HepG2 (cell line): Measurements from ENCODE around the gene RTP2. TPM values are rescaled to one million over a fixed set of nuclear protein-coding genes. Genes with fewer than 3 reads are reported as not detected.

Source experiments
- AGO1 ChIP-seq: fragments of 200-400 bp; formaldehyde crosslinking; IDR thresholded peaks from 2 replicates; pipeline ENCODE4 v1.6.1; 2017; ENCODE audit warnings: mild to moderate bottlenecking, low read depth, low read length, moderate library complexity; ENCODE audit not compliant: poor library complexity, severe bottlenecking
- AGO2 ChIP-seq: fragments of 200-400 bp; formaldehyde crosslinking; optimal IDR thresholded peaks from 2 replicates; pipeline ENCODE3; 2017; ENCODE audit warnings: mild to moderate bottlenecking, low read depth, low read length, moderate library complexity
- CAMTA2 ChIP-seq: sonication (generic); formaldehyde crosslinking; IDR thresholded peaks from 2 replicates; pipeline ENCODE4 v1.4.0; 2020; ENCODE audit warnings: mild to moderate bottlenecking, missing genetic modification reagents, borderline replicate concordance
- CCDC6 ChIP-seq: sonication (generic); formaldehyde crosslinking; IDR thresholded peaks from 2 replicates; pipeline ENCODE4 v1.8.1; 2022; ENCODE audit warnings: mild to moderate bottlenecking, missing genetic modification reagents, moderate library complexity
- FOXA3 ChIP-seq: IDR thresholded peaks from 2 replicates; pipeline ENCODE4 v1.6.1; 2016; ENCODE audit warnings: missing genetic modification reagents, missing compliant biosample characterization
- GPBP1L1 ChIP-seq: sonication (generic); formaldehyde crosslinking; IDR thresholded peaks from 2 replicates; pipeline ENCODE4 v1.5.0; 2020; ENCODE audit warnings: mild to moderate bottlenecking, missing genetic modification reagents
- IRF2 ChIP-seq: IDR thresholded peaks from 2 replicates; pipeline ENCODE4 v1.6.1; 2018; ENCODE audit warnings: missing genetic modification reagents, missing compliant biosample characterization
- ISL2 ChIP-seq: sonication (generic); formaldehyde crosslinking; IDR thresholded peaks from 2 replicates; pipeline ENCODE4 v1.5.0; 2020; ENCODE audit warnings: missing genetic modification reagents
- MAX ChIP-seq: IDR thresholded peaks from 2 replicates; pipeline ENCODE4 v1.6.1; 2012; ENCODE audit warnings: inconsistent platforms
- MED13 ChIP-seq: sonication (generic); formaldehyde crosslinking; IDR thresholded peaks from 2 replicates; pipeline ENCODE4 v1.5.0; 2020; ENCODE audit warnings: missing genetic modification reagents
- MIXL1 ChIP-seq: IDR thresholded peaks from 2 replicates; pipeline ENCODE4 v1.6.1; 2016
- NFKBIZ ChIP-seq: IDR thresholded peaks from 2 replicates; pipeline ENCODE4 v1.6.1; 2018; ENCODE audit warnings: missing genetic modification reagents, missing compliant biosample characterization
- PCBP1 ChIP-seq: fragments of 200-400 bp; formaldehyde crosslinking; IDR thresholded peaks from 2 replicates; pipeline ENCODE4 v1.6.1; 2017; ENCODE audit warnings: mild to moderate bottlenecking, low read depth, low read length, borderline replicate concordance
- POLR2G ChIP-seq: fragments of 200-400 bp; formaldehyde crosslinking; IDR thresholded peaks from 2 replicates; pipeline ENCODE4 v1.6.1; 2018; ENCODE audit warnings: mild to moderate bottlenecking, low read depth, low read length, moderate library complexity
- REPIN1 ChIP-seq: sonication (generic); formaldehyde crosslinking; IDR thresholded peaks from 2 replicates; pipeline ENCODE4 v1.8.0; 2022; ENCODE audit warnings: missing genetic modification reagents, low read depth, mild to moderate bottlenecking, borderline replicate concordance
- SRY ChIP-seq: sonication (generic); formaldehyde crosslinking; IDR thresholded peaks from 2 replicates; pipeline ENCODE4 v1.8.0; 2022; ENCODE audit warnings: mild to moderate bottlenecking, missing genetic modification reagents
- TRIM24 ChIP-seq: sonication (generic); formaldehyde crosslinking; IDR thresholded peaks from 2 replicates; pipeline ENCODE4 v1.8.0; 2022; ENCODE audit warnings: mild to moderate bottlenecking, missing genetic modification reagents
- ZFX ChIP-seq: sonication (generic); formaldehyde crosslinking; IDR thresholded peaks from 2 replicates; pipeline ENCODE4 v1.4.0; 2020; ENCODE audit warnings: mild to moderate bottlenecking, low read depth, missing genetic modification reagents, moderate library complexity
- ZNF205 ChIP-seq: IDR thresholded peaks from 2 replicates; pipeline ENCODE4 v1.6.1; 2018; ENCODE audit warnings: missing biosample characterization, missing genetic modification reagents
- ZNF598 ChIP-seq: sonication (generic); formaldehyde crosslinking; IDR thresholded peaks from 2 replicates; pipeline ENCODE4 v1.5.1; 2020; ENCODE audit warnings: mild to moderate bottlenecking, missing genetic modification reagents, borderline replicate concordance
- ZSCAN21 ChIP-seq: sonication (generic); formaldehyde crosslinking; IDR thresholded peaks from 2 replicates; pipeline ENCODE4 v1.8.0; 2022; ENCODE audit warnings: mild to moderate bottlenecking, missing genetic modification reagents, moderate library complexity, borderline replicate concordance
- ZZZ3 ChIP-seq: sonication (generic); formaldehyde crosslinking; IDR thresholded peaks from 2 replicates; pipeline ENCODE4 v1.4.0; 2020; ENCODE audit warnings: missing genetic modification reagents, mild to moderate bottlenecking, borderline replicate concordance
- polyA plus RNA-seq, 8 experiments: library from polyadenylated mRNA; depleted of rRNA in 3 of 8; stranded (reverse) in 7 of 8; unstranded in 1 of 8; fragments of >200 nt; fragmentation: Illumina TruSeq in 4 of 8; extraction: Trizol in 4 of 8; gene quantifications; 2 replicates each; pipeline versions ENCODE4 v1.2.1 to v1.2.3, GENCODE V29; 2011 to 2016; ENCODE audit warnings: low read depth in 4 of 8, missing spikeins in 1 of 8, mixed read lengths in 1 of 8; ENCODE audit not compliant: insufficient read depth in 1 of 8
- total RNA-seq, 5 experiments: library from RNA; depleted of rRNA; stranded (reverse); fragments of >200 nt; fragmentation: Illumina TruSeq; extraction: Trizol; gene quantifications; 2 replicates each; pipeline ENCODE4 v1.2.3, GENCODE V29; 2016; ENCODE audit warnings: low read depth in 1 of 5

RTP2 gene
- total and polyA plus RNA-seq, 2 of the 13 experiments (the other 11 are each of a cell fraction or from before 2014, with no cell fraction given): not detected

GRCh38 chr3:187720337-187720670 is 17.9 kb upstream of the RTP2 start (continued):
- TF ChIP-seq ZSCAN21 (CRISPR knock-in tag) (0 out of 2 replicates have a peak, but pooled peaks have one; percentile 11), SRY (CRISPR knock-in tag) (no peak), PCBP1 (no peak), MAX (no peak), ISL2 (CRISPR knock-in tag) (no peak), CAMTA2 (CRISPR knock-in tag) (0 out of 2 replicates have a peak, but pooled peaks have one; percentile 6), CCDC6 (CRISPR knock-in tag) (no peak), GPBP1L1 (CRISPR knock-in tag) (no peak), ZNF598 (peak; percentile 12; the same call in 1 of the 2 replicates), REPIN1 (CRISPR knock-in tag) (no peak), MIXL1 (CRISPR knock-in tag) (no peak), POLR2G (peak; percentile 38), FOXA3 (CRISPR knock-in tag) (no peak), ZNF205 (CRISPR knock-in tag) (no peak), AGO2 (no peak), AGO1 (no peak), NFKBIZ (CRISPR knock-in tag) (no peak), ZFX (CRISPR knock-in tag) (0 out of 2 replicates have a peak, but pooled peaks have one; percentile 4), MED13 (CRISPR knock-in tag) (no peak), IRF2 (0 out of 2 replicates have a peak, but pooled peaks have one; percentile 2), TRIM24 (CRISPR knock-in tag) (no peak), ZZZ3 (no peak)
